Measurements from ENCODE around the gene DAO.

The DAO gene

DNA sequence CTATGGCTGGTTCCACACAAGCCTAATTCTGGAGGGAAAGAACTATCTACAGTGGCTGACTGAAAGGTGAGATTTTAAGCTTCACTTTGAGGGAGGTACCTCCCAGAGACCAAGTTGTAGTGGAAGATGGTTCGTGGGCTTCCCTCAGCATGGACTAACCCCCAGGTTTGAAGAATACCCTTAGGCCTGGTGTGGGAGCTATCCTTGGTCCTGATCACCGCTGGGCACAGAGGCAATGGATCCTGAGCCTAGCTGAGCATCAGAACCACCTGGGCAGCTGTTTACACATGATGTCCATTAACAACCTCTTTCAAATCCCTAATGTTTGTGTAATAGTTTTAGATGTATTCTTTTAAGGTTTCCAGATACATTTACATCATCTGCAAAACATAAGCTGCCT, 10.3 kb downstream of the DAO start:
- TF ChIP-seq, protein P1, sequence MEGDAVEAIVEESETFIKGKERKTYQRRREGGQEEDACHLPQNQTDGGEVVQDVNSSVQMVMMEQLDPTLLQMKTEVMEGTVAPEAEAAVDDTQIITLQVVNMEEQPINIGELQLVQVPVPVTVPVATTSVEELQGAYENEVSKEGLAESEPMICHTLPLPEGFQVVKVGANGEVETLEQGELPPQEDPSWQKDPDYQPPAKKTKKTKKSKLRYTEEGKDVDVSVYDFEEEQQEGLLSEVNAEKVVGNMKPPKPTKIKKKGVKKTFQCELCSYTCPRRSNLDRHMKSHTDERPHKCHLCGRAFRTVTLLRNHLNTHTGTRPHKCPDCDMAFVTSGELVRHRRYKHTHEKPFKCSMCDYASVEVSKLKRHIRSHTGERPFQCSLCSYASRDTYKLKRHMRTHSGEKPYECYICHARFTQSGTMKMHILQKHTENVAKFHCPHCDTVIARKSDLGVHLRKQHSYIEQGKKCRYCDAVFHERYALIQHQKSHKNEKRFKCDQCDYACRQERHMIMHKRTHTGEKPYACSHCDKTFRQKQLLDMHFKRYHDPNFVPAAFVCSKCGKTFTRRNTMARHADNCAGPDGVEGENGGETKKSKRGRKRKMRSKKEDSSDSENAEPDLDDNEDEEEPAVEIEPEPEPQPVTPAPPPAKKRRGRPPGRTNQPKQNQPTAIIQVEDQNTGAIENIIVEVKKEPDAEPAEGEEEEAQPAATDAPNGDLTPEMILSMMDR (IDR thresholded peaks at IDR 0.05; ENCODE audit: insufficient read depth, low read depth, low read length, missing control alignments), result no peak
- peak; percentile 28 for DNase-seq (ENCODE audit: low read depth)

DNA sequence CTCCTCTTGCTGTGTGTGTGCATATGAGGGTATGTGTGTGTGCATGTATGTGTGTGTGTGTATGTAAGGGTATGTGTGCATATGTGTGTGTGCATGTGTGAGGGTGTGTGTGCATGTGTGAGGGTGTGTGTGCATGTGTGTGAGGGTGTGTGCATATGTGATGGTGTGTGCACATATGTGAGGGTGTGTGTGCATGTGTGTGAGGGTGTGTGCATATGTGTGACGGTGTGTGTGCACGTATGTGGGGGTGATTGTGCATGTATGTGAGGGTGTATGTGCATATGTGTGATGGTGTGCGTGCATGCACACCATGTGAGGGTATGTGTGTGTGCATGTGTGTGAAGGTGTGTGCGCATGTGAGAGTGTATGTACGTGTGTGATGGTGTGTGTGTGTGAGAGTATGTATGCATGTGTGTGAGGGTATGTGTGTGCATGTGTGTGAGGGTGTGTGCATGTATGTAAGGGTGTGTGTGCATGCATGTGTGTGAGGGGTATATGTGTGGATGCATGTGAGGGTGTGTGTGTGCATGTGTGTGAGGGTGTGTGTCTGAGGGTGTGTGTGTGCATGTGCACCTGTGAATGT, 15.4 kb downstream of the DAO start:
- no peak overlapping the region for H3K4me3 ChIP-seq (ENCODE audit: low read length)

More for the DNA sequence above, 10.3 kb downstream of the DAO start:
- H3K4me3 ChIP-seq (ENCODE audit: low read length), result no peak overlapping the region

DNA sequence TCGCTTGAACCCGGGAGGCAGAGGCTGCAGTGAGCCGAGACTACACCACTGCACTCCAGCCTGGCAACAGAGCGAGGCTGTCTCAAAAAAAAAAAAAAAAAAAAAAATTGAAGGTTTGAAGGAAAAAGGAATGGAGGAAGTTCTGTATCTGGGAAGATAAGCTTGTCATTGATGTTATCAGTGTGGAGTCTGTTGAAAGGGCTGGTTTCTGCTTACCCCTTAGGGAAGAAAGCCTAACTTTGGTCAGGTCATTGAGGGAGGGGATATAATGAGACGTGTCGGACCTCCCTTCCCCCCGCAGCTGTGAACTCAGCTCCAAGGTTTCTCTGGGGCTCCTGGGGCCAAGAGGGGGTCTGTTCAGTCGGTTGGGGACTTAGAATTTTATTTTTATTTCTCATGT, 16.4 kb downstream of the DAO start:
- no peak for DNase-seq (ENCODE audit: low read depth)
- H3K4me3 ChIP-seq (ENCODE audit: low read length), result no peak overlapping the region
- TF ChIP-seq, protein P1 (IDR thresholded peaks at IDR 0.05; ENCODE audit: insufficient read depth, low read depth, low read length, missing control alignments), result no peak

More for the DNA sequence above, 15.4 kb downstream of the DAO start:
- DNase-seq (ENCODE audit: low read depth), result no peak
- TF ChIP-seq, protein P1 (IDR thresholded peaks at IDR 0.05; ENCODE audit: insufficient read depth, low read depth, low read length, missing control alignments), result no peak

DNA sequence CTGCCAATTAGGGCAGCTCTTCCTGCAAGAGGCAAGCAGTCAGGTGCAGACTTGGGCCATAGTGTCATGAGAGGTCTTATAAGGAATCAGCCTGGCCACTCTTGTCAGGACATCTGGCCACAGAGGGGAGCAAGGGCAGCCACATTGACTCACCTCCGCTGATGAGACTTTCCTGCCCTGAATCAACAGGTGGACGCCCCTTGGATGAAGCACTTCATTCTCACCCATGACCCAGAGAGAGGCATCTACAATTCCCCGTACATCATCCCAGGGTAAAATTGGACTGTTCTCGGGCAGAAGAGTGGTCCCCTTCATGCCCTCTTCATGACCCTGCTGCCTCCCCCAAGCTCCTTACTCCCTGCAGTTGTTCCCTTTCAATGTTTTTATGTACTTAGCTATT, 16.9 kb downstream of the DAO start:
- no peak for DNase-seq (ENCODE audit: low read depth)
- no peak overlapping the region for H3K4me3 ChIP-seq (ENCODE audit: low read length)
- TF ChIP-seq, protein P1 (IDR thresholded peaks at IDR 0.05; ENCODE audit: insufficient read depth, low read depth, low read length, missing control alignments), result no peak

DNA sequence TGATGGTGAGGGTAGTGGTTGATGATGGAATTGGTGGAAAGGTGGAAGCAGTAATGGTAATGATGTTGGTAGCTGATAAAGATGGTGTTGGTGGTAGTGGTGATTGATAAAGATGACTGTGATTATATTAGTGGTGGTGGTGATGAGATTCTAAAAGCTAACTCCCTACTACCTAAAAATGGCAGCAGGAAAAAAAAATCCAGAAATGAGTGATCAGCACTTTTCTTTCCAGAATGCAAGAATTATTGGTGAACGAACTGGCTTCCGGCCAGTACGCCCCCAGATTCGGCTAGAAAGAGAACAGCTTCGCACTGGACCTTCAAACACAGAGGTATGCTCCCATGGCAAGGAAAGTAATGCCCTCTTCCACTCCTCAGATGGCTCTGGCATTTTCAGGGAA, 19.3 kb downstream of the DAO start:
- no peak for DNase-seq (ENCODE audit: low read depth)
- no peak overlapping the region for H3K4me3 ChIP-seq (ENCODE audit: low read length)
- TF ChIP-seq, protein P1 (IDR thresholded peaks at IDR 0.05; ENCODE audit: insufficient read depth, low read depth, low read length, missing control alignments), result no peak

DNA sequence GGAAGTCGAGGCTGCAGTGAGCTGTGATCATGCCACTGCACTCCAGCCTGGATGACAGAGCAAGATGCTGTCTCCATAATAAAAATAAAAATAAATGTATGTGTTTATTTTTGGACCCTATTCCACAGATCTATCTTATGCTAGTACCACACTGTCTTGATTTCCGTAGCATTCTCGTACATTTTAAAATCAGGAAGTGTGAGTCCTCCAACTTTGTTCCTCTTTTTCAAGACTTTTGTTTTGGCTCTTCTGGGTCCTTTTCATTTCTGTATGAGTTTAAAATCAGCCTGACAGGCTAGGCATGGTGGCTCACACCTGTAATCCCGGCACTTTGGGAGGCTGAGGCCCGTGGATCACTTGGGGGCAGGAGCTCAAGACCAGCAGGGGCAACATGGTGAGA, 25.8 kb downstream of the DAO start:
- H3K4me3 ChIP-seq (ENCODE audit: low read length), result no peak overlapping the region

More for the DNA sequence above, 25.8 kb downstream of the DAO start:
- TF ChIP-seq, protein P1 (IDR thresholded peaks at IDR 0.05; ENCODE audit: insufficient read depth, low read depth, low read length, missing control alignments), result no peak
- DNase-seq (ENCODE audit: low read depth), result no peak

All from epithelial cell of esophagus (primary cell).